GM23248 (cell line): Measurements from ENCODE around the gene LDLRAD4.

Experiments used
- EZH2 ChIP-seq: fragments of 200-600 bp; sonication (generic); IDR thresholded peaks from 2 replicates; pipeline ENCODE4 v1.6.1; 2018; ENCODE audit warnings: antibody characterized with exemption, mild to moderate bottlenecking; ENCODE audit not compliant: insufficient read depth, poor library complexity, severe bottlenecking
- EZH2phosphoT487 ChIP-seq: fragments of 200-600 bp; sonication (generic); IDR thresholded peaks from 2 replicates; pipeline ENCODE4 v1.6.1; 2018; ENCODE audit warnings: antibody characterized with exemption, moderate library complexity, mild to moderate bottlenecking, low read depth; ENCODE audit not compliant: insufficient read depth

- TF ChIP-seq EZH2phosphoT487 (no peak), EZH2 (no peak)
These were observed 363.7 kb downstream of the LDLRAD4 start for GRCh38 chr18:13582178-13582670.
